ENCODE data around the gene TRPM3. TPM values are rescaled to one million over a fixed set of nuclear protein-coding genes. Genes with fewer than 3 reads are reported as not detected.

The TRPM3 gene
- total RNA-seq, 1 experiment from 2014 or later: not detected

- H3K4me3 ChIP-seq (ENCODE audit: low read length): no peak overlapping the region
- TF ChIP-seq CTCF (conservative IDR thresholded peaks at IDR 0.05; ENCODE audit: low read depth, low read length) (no peak), EZH2 (IDR thresholded peaks at IDR 0.05; ENCODE audit: low read length, unreplicated experiment) (no peak), EZH2phosphoT487 (IDR thresholded peaks at IDR 0.05; ENCODE audit: borderline replicate concordance, low read length) (no peak)
- H3K36me3 ChIP-seq (ENCODE audit: low read depth, low read length): no peaks in the 10 kb centered on the region
- H3F3A ChIP-seq (ENCODE audit: low read length, unreplicated experiment): no peaks in the 10 kb centered on the region
- BruUV-seq (replicated peaks): no TSS peak
- DNase-seq (no peak), ATAC-seq (no peak)
- no peak overlapping the region for H3K4me2 ChIP-seq (ENCODE audit: low read length)
- no peaks in the 10 kb centered on the region for H3K9me3 ChIP-seq (ENCODE audit: low read length)
- no peaks in the 10 kb centered on the region for H3K4me1 ChIP-seq (ENCODE audit: insufficient read depth, low read length)
- H4K20me1 ChIP-seq (ENCODE audit: low read length): no peaks in the 10 kb centered on the region
- ChIA-PET POLR2A (ENCODE audit: unreplicated experiment) (no interaction called here), CTCF (no interaction called here)
- H3K79me2 ChIP-seq (ENCODE audit: low read length): no peaks in the 10 kb centered on the region
- H3K27me3 ChIP-seq (ENCODE audit: low read length): peaks cover 4% of the 10 kb centered on the region; the same call in 1 of the 2 replicates
- H3K27ac ChIP-seq (ENCODE audit: low read length): no peak overlapping the region
- H2AFZ ChIP-seq (ENCODE audit: low read length): no peak overlapping the region
- no peak overlapping the region for H3K9ac ChIP-seq (ENCODE audit: low read length)
- H3K9me2 ChIP-seq (replicated peaks; ENCODE audit: low read length): no peaks in the 10 kb centered on the region
- intact Hi-C loops (cut with micrococcal nuclease): no loop called here
Measured at GRCh38 chr9:70694758-70695157, 426.7 kb downstream of the TRPM3 start.

GRCh38 chr9:70693186-70693585 is 428.2 kb downstream of the TRPM3 start:
- intact Hi-C loops (cut with micrococcal nuclease): no loop called here
- no peak overlapping the region for H3K4me2 ChIP-seq (ENCODE audit: low read length)

More at GRCh38 chr9:70693186-70693585, 428.2 kb downstream of the TRPM3 start:
- no TSS peak for BruUV-seq (replicated peaks)
- H3K27me3 ChIP-seq (ENCODE audit: low read length): peaks cover 2% of the 10 kb centered on the region; the same call in 1 of the 2 replicates
- no peak overlapping the region for H2AFZ ChIP-seq (ENCODE audit: low read length)
- CTCF ChIA-PET: no interaction called here
- no peaks in the 10 kb centered on the region for H4K20me1 ChIP-seq (ENCODE audit: low read length)
- DNase-seq: no peak
- no peaks in the 10 kb centered on the region for H3F3A ChIP-seq (ENCODE audit: low read length, unreplicated experiment)
- H3K4me3 ChIP-seq (ENCODE audit: low read length): no peak overlapping the region
- no peaks in the 10 kb centered on the region for H3K4me1 ChIP-seq (ENCODE audit: insufficient read depth, low read length)
- H3K9me3 ChIP-seq (ENCODE audit: low read length): no peaks in the 10 kb centered on the region
- H3K36me3 ChIP-seq (ENCODE audit: low read depth, low read length): no peaks in the 10 kb centered on the region
- no peak for ATAC-seq
- H3K79me2 ChIP-seq (ENCODE audit: low read length): no peaks in the 10 kb centered on the region
- TF ChIP-seq EZH2 (IDR thresholded peaks at IDR 0.05; ENCODE audit: low read length, unreplicated experiment) (no peak), EZH2phosphoT487 (IDR thresholded peaks at IDR 0.05; ENCODE audit: borderline replicate concordance, low read length) (no peak), CTCF (conservative IDR thresholded peaks at IDR 0.05; ENCODE audit: low read depth, low read length) (no peak)
- no peak overlapping the region for H3K9ac ChIP-seq (ENCODE audit: low read length)
- no peaks in the 10 kb centered on the region for H3K9me2 ChIP-seq (replicated peaks; ENCODE audit: low read length)
- POLR2A ChIA-PET (ENCODE audit: unreplicated experiment): no interaction called here
- H3K27ac ChIP-seq (ENCODE audit: low read length): no peak overlapping the region

Data from PC-3 (cell line).